ENCODE results near the gene ARHGEF6.

GRCh38 chrX:136819031-136819703 lies 38.4 kb upstream of the ARHGEF6 start:
- TF ChIP-seq POLR2A (IDR thresholded peaks at IDR 0.05) = no peak
- TF ChIP-seq, protein P1, sequence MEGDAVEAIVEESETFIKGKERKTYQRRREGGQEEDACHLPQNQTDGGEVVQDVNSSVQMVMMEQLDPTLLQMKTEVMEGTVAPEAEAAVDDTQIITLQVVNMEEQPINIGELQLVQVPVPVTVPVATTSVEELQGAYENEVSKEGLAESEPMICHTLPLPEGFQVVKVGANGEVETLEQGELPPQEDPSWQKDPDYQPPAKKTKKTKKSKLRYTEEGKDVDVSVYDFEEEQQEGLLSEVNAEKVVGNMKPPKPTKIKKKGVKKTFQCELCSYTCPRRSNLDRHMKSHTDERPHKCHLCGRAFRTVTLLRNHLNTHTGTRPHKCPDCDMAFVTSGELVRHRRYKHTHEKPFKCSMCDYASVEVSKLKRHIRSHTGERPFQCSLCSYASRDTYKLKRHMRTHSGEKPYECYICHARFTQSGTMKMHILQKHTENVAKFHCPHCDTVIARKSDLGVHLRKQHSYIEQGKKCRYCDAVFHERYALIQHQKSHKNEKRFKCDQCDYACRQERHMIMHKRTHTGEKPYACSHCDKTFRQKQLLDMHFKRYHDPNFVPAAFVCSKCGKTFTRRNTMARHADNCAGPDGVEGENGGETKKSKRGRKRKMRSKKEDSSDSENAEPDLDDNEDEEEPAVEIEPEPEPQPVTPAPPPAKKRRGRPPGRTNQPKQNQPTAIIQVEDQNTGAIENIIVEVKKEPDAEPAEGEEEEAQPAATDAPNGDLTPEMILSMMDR (IDR thresholded peaks at IDR 0.05) = no peak
- TF ChIP-seq POLR2AphosphoS5 (IDR thresholded peaks at IDR 0.05) = no peak

All from prostate gland (tissue), 2 donors.